GM23248 (cell line): ENCODE results near the gene NKAIN2.

ENCODE experiments used
- EZH2 ChIP-seq: fragments of 200-600 bp; sonication (generic); IDR thresholded peaks from 2 replicates; pipeline ENCODE4 v1.6.1; 2018; ENCODE audit warnings: antibody characterized with exemption, mild to moderate bottlenecking; ENCODE audit not compliant: insufficient read depth, poor library complexity, severe bottlenecking
- EZH2phosphoT487 ChIP-seq: fragments of 200-600 bp; sonication (generic); IDR thresholded peaks from 2 replicates; pipeline ENCODE4 v1.6.1; 2018; ENCODE audit warnings: antibody characterized with exemption, moderate library complexity, mild to moderate bottlenecking, low read depth; ENCODE audit not compliant: insufficient read depth

- TF ChIP-seq EZH2, result no peak
- no peak for TF ChIP-seq EZH2phosphoT487
These were observed 659.6 kb downstream of the NKAIN2 start for GRCh38 chr6:124463271-124463670.
